Activated gamma-delta T cell treated with anti-CD3 and anti-CD28 coated beads, Interleukin-2, amount 50 U/mL, for 16 hours (primary cell): ENCODE measurements around the gene C2CD4A.

Experiments
- DNase-seq: peaks from one replicate; pipeline ENCODE4 v3.0.0-alpha.2; 2020; ENCODE audit warnings: low read depth

C2CD4A gene

DNA sequence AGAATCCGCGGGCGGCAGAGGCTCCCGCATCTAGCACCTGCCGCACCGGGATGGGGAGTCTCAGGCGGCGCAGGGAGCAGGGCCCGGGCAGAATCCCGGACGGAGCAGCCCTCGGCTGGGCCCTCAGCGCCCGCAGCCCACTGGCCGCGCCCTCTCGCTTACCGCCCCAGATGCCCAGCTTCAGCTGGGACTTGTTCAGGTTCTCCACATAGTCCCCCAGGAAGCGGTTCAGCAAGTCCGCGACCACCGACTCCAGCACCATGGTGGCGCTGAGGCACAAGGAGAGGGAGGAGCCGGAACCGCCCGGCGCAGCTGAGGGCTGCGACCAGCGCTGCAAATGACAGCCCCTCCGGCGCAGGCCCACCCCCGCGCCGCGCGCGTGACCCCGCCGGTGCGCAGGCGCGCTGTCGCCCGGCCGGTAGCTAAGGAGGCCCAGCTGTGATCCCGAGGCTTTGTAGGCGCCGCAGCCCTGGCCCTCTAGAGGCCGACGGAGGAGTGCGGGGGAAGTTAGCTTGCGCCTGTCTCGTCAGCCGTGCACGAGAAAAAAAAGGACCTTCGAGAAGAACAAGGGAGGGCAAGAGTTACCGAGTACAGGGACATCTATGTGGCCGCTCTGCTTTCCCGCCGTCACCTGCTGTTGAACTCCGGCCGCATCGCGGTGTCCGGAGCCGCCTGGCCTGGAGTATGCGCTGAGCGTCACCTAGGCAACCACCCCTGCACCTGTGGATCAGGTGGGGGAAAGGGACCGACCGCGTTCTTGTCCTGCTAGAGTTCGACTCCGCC lies 6.5 kb upstream of the C2CD4A start, which contains the start of gene VPS13C:
Gene VPS13C, minus strand, starts transcription at position 335 of the 783 bp plus-strand sequence. Its CDS starts 73 bp downstream, at position 262.
- peak; percentile 87 for DNase-seq

DNA sequence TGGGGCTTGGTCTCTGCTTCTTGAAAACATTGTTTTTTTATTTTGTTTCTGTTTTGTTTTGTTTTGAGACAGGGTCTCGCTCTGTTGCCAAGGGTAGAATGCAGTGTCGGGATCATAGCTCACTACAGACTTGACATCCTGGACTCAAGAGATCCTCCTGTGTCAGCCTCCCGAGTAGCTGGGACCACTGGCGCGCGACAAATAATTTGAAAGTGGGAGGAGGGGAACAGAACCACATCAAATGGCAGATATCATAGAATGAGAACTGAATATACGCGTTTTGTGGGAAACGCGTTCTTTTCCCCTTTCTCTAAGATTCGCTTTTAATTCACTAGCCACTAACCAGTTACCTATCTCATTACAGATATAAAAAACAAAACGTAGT lies 5.9 kb upstream of the C2CD4A start:
- no peak for DNase-seq

DNA sequence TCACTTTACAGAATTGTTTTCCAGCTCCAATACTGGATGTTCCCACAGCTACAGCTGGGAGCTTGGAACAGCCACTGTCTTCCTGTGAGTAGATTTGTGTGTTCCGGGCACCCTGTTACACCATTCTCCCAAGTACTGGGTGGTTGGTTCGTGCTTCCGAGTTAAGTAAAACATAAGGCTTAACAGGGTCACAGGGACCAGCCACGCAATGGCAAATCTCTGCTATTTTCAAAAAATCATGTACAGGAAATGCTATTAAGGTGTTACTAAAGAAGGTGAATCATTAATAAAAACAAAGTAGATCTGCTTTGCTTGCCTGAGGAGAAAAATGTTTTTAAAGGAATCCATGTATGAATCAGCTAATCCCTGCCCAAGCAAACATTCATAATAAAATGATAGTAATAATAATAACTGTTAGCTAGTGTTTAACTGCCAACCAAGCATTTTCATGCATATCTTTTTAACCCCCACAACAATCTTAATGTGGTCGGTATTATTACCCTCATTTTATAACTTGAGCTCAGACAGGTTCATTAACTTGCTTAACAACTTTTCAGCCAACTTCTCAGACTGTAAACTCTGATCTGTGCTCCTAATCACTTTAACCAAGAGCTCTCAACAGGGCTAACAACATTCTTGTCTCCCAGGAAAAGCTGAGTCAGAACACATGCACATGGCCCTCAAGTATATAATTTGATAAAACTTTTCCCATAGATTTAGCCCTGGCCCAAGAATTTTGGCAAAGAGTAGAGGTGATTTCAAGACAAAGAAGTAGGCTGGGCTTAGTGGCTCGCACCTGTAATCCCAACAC lies 2.7 kb upstream of the C2CD4A start:
- no peak for DNase-seq

DNA sequence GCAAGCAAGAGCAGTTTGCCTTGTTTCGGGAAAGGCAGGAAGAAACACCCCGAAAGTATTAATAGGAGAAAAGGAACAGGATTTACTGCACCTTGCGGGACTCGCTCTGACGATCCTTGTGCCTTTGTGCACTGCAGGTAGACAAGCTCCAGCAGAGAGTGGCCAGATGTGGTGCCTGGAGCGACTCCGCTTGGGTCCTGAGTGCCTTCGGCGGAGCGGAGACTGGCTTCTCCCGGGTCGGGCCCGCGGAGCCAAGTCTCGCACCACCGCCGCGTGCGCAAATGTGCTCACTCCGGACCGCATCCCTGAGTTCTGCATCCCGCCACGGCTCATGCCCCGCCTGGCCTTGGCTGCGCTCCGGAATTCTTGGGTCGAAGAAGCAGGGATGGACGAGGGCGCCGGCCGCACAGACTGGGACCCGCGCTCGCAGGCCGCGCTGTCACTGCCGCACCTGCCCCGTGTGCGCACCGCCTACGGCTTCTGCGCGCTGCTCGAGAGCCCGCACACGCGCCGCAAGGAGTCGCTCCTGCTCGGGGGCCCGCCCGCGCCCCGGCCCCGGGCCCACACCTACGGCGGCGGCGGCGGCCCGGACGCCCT lies 769 bp downstream of the C2CD4A start:
- no peak for DNase-seq

DNA sequence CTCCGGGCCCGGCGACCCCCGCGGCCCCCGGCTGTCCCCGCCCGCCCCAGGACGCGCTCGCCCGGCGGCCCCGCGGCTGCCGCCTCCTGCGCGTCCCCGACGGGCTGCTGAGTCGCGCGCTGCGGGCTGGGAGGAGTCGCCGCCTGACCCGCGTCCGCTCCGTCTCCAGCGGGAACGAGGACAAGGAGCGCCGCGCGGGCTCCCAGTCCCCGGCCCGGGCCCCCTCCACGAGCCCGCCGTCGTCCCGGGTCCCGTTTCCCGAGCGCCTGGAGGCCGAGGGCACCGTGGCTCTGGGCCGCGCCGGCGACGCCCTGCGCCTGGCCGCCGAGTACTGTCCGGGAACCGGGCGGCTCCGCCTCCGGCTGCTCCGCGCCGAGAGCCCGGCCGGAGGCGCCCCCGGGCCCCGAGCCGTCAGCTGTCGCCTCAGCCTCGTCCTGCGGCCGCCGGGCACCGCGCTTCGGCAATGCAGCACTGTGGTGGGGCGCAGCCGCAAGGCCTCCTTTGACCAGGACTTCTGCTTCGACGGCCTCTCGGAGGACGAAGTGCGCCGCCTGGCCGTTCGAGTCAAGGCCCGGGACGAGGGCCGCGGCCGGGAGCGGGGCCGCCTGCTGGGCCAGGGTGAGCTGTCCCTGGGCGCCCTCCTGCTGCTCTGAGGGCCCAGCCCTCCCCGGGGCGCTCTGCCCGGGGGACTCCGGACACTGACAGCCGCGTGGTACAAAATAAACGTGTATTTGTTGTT lies 1.5 kb downstream of the C2CD4A start:
- DNase-seq = no peak

DNA sequence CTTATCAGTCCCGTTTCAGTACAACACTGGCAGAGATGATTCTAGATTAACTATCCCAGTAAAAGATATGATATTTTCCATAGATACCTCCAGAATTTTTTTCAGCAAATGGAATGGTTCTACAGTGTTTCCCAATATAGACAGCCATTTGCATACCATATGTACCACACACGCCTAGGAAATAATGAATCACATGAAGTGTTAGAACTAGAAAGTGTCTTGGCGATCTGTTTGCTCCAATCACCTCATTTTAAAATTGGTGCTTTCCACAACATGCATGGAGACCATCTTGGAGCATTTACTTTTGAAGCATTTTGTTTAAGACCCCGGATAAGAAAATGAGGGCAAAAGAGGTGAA lies 2.0 kb downstream of the C2CD4A start:
- DNase-seq = no peak

DNA sequence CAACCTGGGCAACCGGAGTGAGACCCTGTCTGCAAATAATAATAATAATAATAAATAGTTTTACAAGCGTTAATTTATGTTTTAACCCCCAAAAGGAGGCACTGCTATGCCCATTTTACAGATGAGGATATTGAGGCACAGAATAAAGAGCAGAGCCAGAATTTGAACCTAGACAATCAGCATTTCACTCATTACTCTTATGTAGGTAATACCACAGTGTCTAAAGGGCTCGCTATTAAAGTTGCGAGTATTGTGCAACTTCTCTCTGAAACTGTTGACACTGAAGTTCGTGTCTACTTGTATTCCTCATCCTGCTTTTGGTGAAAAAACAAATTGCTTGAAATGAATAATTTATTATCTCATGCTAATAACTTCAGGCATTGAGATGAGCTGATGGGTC lies 2.8 kb downstream of the C2CD4A start:
- DNase-seq = no peak

DNA sequence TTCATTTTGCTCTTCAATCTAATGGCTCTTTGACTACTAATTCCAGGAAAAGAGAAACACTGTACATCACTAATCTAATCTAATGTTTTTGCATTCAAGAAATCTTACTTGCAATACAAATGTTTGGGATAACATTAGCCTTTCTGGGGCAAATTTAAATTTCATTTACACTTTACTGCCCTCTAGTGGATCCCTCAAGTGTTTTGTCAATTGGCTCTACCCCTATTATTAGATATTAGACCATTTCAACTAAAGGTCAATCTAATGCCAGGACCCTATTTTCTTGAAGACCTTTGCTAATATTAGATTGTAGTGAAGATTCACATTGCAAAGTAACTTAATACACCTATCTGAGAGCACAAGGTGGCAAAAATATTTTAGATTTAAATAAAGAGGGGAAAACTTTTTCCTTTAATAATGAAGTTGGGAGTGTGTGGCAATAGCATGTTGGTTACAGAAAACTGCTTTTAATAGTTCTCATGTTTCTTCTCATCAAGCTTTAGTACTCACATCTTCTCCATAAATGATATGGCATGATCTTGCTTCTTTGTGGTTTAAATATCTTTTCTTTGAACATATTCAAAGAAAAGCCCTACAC lies 5.0 kb downstream of the C2CD4A start:
- DNase-seq = no peak

DNA sequence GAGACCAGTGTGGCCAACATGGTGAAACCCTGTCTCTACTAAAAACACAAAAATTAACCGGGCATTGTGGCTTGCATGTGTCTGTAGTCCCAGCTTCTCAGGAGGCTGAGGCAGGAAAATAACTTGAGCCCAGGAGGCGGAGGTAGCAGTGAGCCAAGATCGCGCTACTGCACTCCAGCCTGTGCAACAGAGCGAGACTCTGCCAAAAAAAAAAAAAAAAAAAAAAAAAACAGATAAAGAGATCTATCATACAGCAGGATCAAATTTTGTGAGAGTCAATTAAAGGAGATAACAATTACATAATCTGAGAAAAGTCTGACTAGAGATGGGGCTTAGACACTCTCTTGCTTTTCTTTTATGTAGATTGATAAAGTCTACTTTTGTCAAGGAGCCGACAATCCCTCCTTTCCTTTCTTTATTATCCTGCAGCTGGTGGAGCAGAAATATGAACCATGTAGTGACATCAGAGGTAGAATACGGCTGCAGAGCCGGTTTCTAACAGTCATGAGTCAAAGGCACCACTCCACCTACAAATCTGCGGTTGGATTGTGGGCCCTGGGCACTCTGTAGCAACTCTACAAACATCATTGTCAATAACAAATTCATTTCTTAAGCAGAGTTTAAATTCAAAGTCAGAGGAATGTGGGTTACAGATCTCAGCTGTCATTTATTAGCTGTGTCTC lies 9.0 kb downstream of the C2CD4A start:
- no peak for DNase-seq

DNA sequence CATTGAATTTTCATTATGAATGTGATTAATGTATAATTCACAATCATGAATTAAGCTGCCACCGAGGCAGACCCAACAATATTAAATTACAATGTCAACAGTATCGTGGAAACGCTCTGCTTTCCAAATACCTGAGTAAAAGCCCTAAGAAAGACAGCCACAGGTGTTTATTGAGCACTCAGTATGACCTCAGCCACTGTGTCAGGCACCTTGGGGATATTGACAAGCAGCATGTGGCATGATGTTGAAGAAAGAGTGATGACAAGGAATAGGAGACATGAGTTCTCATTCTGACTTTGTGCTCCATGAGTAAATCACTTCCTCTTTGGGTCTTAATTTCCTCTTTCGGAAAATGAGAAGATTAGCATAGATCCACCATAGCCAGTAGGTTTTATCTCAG lies 12.8 kb downstream of the C2CD4A start:
- DNase-seq = no peak

DNA sequence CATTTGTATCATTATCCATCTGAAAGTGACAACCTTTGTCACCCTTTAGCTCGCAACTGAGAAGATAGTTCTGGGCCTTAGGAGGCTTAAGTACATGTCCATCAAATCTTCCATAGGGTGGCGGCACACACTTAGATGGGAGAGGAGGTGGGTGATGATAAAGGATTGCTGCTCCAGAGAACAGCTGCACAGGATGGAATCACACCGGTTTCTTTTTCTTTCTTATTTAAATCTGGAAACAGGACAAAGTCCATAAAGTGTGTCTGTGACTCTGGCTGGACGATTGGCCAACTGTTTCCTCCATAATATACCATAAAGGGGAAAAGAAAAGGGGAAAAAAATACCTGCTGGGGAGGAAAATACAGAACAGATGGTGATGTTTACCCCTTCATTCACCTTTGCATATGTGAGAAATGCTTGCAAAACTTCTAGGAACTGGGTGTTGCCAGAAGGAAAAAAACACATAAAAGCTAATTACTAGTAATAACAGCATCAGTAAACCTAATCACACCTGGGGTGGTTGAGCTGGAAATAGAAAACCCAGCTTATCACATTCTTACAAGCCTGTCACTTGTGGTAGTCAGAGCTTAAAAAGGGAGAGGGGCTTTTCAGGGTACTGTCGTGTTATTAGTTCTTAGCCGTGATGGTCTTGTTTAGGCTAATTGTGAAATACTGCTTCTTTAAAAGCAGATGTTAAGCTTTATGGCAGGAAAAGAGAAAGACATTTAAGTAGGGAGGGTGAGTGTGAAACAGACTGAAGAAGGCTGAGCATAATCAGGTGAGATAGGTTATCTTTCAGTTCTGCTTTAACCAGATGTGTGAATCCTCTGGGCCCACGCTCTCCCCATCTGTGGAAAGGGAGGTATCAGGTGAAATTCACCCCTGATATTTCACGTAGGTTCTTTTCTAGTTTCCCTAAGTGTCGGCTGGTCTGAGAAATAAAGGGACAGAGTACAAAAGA lies 16.7 kb downstream of the C2CD4A start:
- DNase-seq = no peak

DNA sequence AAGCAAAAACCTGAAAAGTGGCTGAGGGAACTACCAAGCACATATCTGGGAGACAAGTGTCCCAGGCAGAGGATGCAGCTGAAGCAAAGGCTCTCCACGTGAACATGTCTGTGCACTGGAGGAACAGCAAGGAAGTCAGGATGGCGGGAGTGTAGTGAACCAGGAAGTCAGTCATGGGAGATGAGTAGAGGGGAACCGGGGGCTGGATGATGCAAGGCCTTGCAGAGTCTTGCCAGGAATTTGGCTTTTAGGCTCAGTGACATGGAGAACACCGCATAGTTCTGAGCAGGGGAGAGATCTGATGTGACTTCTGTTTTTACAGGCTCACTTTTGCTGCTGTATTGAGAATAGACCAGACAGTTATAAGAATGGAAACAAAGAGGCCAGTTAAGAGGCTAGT lies 19.0 kb downstream of the C2CD4A start:
- DNase-seq = no peak

DNA sequence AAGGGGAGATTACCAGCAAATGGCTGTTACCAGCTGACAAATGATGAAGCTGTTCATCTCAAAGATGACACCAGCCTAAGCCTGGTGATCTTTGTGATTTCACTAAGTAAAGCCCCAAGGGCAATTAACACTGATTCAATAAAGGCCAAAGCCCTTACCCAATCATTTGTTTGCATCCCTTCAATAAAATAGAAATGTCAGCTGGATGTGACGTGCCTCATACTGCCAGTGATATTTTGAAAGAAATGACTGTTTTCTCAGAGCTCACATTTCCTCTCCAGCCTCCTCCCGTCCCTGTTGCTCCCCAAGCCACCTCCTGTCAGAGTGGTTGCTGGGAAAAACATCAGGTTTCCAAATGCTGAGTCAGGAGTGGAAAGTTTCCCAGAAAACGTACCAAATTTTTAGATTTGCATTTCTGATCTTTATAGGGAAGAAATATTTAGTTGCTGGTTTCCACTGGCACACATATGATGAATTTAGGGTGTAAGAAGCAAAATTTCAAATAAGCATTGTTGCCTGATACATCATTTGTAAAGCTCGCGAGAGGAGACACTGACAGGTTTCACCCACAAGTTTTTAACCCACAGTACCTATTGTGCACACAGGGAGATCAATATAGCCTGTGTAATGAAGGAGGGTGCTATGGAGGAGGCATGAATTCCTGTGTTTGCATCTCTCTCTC lies 21.0 kb downstream of the C2CD4A start:
- no peak for DNase-seq

DNA sequence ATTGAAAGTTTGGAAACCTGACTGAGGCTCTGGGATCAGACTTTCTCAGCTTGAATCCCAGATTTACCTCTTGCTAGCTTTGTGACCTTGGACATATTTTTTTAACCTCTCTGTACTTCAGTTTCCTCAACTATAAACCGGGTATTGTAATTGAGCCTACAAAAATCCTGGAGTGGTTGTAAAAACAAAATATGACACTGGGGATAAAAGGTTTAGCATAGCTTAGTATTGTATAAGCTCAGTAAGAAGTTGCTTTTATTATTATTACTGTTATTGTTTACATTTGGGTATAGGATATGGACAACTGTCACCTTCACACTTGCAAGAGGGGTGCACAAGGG lies 21.5 kb downstream of the C2CD4A start:
- DNase-seq = no peak

DNA sequence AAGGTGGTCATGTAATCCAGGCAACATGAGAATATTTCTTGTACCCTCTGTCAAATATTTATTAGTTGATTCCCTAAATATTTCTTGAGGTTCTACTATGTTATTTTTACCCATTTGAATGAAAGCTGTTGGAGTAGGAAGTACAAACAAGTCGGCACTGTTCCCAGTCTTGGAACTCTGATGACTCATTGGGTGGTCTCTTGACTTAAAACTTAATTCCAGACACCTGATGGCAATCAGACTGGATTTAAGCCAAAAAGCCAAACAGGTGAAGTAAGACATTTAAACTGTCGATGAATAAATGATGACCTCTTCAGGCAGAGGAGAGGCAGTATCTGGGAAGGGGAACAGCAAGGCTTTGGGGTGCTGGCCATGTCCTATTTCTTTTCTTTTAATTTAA lies 22.8 kb downstream of the C2CD4A start:
- DNase-seq = no peak

DNA sequence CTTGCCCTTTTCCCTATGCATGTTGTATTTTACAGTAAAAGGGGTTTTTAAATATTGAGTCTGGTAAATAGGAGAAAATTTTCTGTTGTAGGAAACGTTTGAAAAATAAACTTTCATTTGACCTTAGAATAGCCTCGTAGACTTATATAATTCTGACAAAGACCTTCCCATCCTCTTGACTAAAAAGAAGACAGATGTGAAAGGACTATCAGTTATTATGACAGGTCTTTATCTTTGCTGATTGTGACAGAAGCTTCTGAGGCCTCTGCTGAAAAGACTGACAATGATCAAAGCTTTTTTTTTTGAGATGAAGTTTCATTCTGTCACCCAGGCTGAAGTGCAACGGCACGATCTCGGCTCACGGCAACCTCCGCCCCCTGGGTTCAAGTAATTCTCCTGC lies 24.2 kb downstream of the C2CD4A start:
- no peak for DNase-seq

DNA sequence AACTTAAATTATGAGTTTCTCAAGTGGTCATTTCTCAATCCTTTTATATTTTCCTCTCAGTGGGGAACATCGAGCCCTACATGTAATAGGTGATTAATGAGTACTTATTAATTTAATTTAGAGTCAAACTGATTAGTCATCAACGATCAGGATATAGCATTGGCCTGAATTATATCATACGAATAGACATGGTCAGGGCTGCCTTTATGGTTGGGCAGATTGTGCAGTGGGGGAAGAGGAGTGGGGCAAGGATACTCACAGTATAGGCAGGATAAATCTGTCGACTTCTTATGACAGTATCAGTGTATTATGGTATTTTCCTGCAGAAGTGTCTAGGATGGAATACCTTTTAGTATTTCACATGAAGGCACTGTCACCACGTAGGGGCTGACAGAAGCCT lies 27.0 kb downstream of the C2CD4A start:
- no peak for DNase-seq

DNA sequence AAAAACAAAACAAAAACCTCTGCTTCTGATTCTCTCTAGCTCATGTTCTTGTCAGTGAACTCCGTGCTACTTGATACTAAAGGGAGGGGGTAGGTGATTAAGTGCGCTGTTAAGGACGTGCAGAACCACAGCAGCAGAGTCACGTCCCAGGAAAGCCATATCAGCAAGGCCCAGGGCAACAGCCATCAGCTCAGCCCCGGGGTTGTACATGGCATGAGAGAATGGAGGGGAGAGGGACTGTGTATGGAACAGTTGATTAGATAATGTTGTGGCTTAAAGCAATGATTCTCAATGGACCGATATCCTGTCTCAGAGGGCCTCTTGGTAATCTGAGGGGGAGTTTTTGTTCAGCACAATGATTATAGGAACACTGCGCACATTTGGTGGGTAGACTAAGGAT lies 27.6 kb downstream of the C2CD4A start:
- no peak for DNase-seq

DNA sequence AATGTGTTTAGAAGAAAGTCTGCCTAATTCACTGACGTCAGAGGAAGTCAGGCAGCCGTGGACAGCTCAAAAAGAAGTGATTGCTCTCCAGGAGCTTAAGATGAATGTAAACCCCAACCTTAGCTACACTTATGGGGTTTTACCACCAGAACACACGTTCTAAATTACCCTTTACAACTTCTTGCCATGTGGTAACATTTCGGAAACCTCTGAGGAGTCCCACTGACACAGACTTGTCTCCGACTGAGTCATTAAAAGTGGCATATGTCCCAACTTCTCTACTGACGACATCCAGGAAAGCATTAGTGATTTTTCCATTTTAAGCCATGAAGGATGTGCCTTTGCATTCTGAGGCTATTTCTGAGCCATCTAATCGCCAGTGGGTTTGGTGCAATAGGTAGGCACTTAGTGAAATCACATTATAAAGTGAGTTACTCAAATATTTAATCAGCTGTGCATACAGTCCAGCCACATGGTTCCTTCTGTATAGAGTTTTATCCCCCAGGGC lies 32.4 kb downstream of the C2CD4A start:
- no peak for DNase-seq

DNA sequence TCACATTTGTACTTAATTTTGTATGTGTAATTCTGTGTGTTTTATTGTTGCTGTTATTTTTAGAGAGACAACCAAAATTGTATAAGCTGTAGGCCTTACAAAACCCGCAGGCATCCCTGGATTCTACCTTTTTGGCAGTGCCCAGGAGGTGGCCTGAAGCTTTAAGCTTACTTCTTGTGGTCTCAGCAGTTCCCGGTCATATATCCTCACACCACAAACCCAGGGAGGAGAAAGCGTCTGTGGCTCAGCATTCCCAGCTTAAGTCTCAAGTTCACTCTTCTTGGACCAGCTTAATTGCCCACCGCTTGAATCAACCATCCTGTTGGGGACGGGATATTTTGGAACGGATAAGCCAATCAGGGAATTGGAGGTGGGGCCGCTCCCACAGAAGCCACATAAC lies 36.7 kb downstream of the C2CD4A start:
- DNase-seq = no peak
